COLO668 (cell line): Measurements from ENCODE around the gene ZSCAN12.
"Not testable (repeated sequence)": the region's sequence is repeated elsewhere in the genome, so short reads cannot be mapped to it uniquely, and the experiment has no call there.

Experiments used
- DNase-seq: peaks from one replicate; lab custom pipeline; 2025; ENCODE audit not compliant: unreplicated experiment; lab: John Stamatoyannopoulos, UW

The ZSCAN12 gene

GRCh38 chr6:28399350-28400121 is at the start of gene ZSCAN12:
Gene ZSCAN12 (minus strand): TSS chr6:28399747. CDS start chr6:28398405, 1,342 bp downstream.
- peak; percentile 78 for DNase-seq

GRCh38 chr6:28449056-28449455 is 49.5 kb upstream of the ZSCAN12 start:
- DNase-seq: no peak

GRCh38 chr6:28447512-28447906 is 48.0 kb upstream of the ZSCAN12 start:
- DNase-seq: not testable (repeated sequence)

GRCh38 chr6:28446818-28447511 is 47.4 kb upstream of the ZSCAN12 start:
- DNase-seq: no peak

- DNase-seq: not testable (repeated sequence)
These were observed 45.2 kb upstream of the ZSCAN12 start for GRCh38 chr6:28444759-28445158.

- peak; percentile 61 for DNase-seq
These were observed 43.7 kb upstream of the ZSCAN12 start, which contains the start of gene ZSCAN23 for GRCh38 chr6:28443112-28443773. Gene ZSCAN23 (minus strand): TSS chr6:28443491. CDS start chr6:28436266, 7,225 bp downstream.

- DNase-seq: no peak
These were observed 43.0 kb upstream of the ZSCAN12 start for GRCh38 chr6:28442586-28442985.

- DNase-seq: no peak
These were observed 36.9 kb upstream of the ZSCAN12 start for GRCh38 chr6:28436404-28436803.

- DNase-seq: no peak
These were observed 33.6 kb upstream of the ZSCAN12 start for GRCh38 chr6:28433119-28433518.

- no peak for DNase-seq
These were observed 30.2 kb upstream of the ZSCAN12 start for GRCh38 chr6:28429781-28430180.

- DNase-seq: no peak
These were observed 26.5 kb upstream of the ZSCAN12 start for GRCh38 chr6:28425944-28426541.

GRCh38 chr6:28424163-28424562 is 24.6 kb upstream of the ZSCAN12 start:
- DNase-seq: no peak

- no peak for DNase-seq
These were observed 24.0 kb upstream of the ZSCAN12 start for GRCh38 chr6:28423546-28423945.

- no peak for DNase-seq
These were observed 14.1 kb upstream of the ZSCAN12 start for GRCh38 chr6:28413681-28414080.

GRCh38 chr6:28410767-28411166 is 11.2 kb upstream of the ZSCAN12 start:
- no peak for DNase-seq

GRCh38 chr6:28408076-28408802 is 8.7 kb upstream of the ZSCAN12 start:
- no peak for DNase-seq

- no peak for DNase-seq
These were observed 7.9 kb upstream of the ZSCAN12 start for GRCh38 chr6:28407401-28407800.

GRCh38 chr6:28403923-28404322 is 4.4 kb upstream of the ZSCAN12 start:
- not testable (repeated sequence) for DNase-seq

GRCh38 chr6:28402197-28402596 is 2.6 kb upstream of the ZSCAN12 start:
- no peak for DNase-seq

- no peak for DNase-seq
These were observed 1.6 kb upstream of the ZSCAN12 start for GRCh38 chr6:28401172-28401571.

GRCh38 chr6:28400122-28400451 is 540 bp upstream of the ZSCAN12 start:
- no peak for DNase-seq
